ENCODE data around the gene TRAPPC11.
A peak's percentile ranks its signal among the peaks of the same experiment; 100 is the strongest.

The TRAPPC11 gene

DNA sequence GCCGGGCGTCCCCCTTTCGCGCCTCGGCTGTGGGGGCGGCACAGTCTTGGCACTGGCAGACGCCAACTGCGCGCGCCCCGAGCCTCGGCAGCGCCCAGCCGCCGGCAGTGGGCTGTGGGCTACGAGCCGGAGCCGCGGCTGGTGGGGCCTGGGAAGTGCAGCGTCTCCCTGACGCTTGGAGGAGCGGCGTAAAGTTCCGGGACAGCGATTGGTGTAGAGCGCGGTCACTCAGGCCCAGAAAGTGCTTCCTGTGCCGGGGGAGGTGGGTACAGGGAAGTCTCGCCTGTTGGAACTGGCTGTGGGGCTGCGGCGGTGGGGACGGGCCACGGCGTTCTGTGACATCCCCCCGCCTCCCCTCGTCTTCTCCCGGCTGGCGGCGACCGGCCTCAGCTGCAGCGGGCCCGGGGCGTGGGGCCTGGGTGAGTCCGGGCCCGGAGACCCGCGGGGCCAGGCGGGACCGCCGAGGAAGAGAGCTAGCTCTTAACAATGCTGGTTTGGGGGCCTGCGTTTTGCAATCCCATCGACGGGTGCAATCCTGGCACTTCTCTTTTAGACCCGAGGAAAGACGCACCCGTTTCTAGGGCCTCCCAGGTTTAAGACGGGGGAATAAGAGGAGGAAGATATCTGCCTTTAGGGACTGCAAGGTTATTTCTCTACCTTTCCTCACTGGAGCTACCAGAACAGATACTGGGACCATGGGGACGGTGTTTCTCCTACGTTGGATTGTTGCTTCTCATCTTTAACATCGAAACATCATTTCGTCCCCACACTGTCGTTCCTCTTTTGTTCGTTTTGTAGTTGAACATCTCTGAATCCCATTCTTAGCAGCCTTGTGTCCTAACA is at the start of gene TRAPPC11, which contains the start of gene RWDD4:
TRAPPC11 (plus strand) TSS at position 265 of the 843 bp plus-strand sequence. CDS start 4,575 bp downstream, outside the sequence.
RWDD4 (minus strand) TSS at position 157 of the 843 bp plus-strand sequence. CDS start 233 bp downstream, outside the sequence.
- Histone ChIP-seq H3K36me3 (ENCODE audit: low read depth) (peaks cover 23% of the 10 kb centered on the region), H3K9me3 (ENCODE audit: severe bottlenecking) (no peaks in the 10 kb centered on the region), H3K27me3 (ENCODE audit: insufficient read depth, poor library complexity, severe bottlenecking) (no peaks in the 10 kb centered on the region), H3K27ac (ENCODE audit: poor library complexity, severe bottlenecking) (peak within 1 kb of the TSS; percentile 43), H3K4me3 (ENCODE audit: severe bottlenecking) (peak within 1 kb of the TSS; percentile 88), H3K4me1 (ENCODE audit: insufficient read depth, poor library complexity, severe bottlenecking) (peaks cover 13% of the 10 kb centered on the region)
- DNase-seq (ENCODE audit: low spot score) (peak; percentile 96), ATAC-seq (ENCODE audit: low read depth) (peak; percentile 100)
- TF ChIP-seq, protein P1, sequence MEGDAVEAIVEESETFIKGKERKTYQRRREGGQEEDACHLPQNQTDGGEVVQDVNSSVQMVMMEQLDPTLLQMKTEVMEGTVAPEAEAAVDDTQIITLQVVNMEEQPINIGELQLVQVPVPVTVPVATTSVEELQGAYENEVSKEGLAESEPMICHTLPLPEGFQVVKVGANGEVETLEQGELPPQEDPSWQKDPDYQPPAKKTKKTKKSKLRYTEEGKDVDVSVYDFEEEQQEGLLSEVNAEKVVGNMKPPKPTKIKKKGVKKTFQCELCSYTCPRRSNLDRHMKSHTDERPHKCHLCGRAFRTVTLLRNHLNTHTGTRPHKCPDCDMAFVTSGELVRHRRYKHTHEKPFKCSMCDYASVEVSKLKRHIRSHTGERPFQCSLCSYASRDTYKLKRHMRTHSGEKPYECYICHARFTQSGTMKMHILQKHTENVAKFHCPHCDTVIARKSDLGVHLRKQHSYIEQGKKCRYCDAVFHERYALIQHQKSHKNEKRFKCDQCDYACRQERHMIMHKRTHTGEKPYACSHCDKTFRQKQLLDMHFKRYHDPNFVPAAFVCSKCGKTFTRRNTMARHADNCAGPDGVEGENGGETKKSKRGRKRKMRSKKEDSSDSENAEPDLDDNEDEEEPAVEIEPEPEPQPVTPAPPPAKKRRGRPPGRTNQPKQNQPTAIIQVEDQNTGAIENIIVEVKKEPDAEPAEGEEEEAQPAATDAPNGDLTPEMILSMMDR (IDR thresholded peaks at IDR 0.05; ENCODE audit: poor library complexity, severe bottlenecking): no peak

DNA sequence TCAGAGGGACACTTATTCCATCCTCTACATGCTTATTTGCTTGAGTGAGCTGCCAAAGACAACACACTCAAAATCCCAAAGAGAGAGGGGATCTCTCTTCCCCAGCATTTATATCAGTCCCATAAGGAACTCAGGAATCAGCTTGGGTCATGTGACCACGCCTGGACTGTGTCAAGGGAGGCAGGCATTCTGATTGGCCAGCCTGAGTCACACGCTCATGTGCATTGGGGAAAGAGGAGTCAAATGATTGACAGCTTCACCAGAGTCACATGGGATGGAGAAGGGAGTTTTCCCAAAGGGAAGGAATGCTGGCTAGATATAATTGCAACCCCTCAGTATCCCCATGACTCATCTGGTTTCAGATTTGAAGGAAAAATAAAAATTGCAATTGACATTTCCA is 49.1 kb upstream of the TRAPPC11 start:
- no peaks in the 10 kb centered on the region for H3K36me3 ChIP-seq (ENCODE audit: low read depth)
- peak; percentile 29; the same call in 1 of the 3 replicates for ATAC-seq (ENCODE audit: low read depth)
- peaks cover 4% of the 10 kb centered on the region for H3K4me1 ChIP-seq (ENCODE audit: insufficient read depth, poor library complexity, severe bottlenecking)
- TF ChIP-seq, protein P1 (IDR thresholded peaks at IDR 0.05; ENCODE audit: poor library complexity, severe bottlenecking): no peak
- DNase-seq (ENCODE audit: low spot score): no peak
- H3K9me3 ChIP-seq (ENCODE audit: severe bottlenecking): no peaks in the 10 kb centered on the region
- no peaks in the 10 kb centered on the region for H3K27me3 ChIP-seq (ENCODE audit: insufficient read depth, poor library complexity, severe bottlenecking)
- no peak overlapping the region for H3K27ac ChIP-seq (ENCODE audit: poor library complexity, severe bottlenecking)
- no peak overlapping the region for H3K4me3 ChIP-seq (ENCODE audit: severe bottlenecking)

DNA sequence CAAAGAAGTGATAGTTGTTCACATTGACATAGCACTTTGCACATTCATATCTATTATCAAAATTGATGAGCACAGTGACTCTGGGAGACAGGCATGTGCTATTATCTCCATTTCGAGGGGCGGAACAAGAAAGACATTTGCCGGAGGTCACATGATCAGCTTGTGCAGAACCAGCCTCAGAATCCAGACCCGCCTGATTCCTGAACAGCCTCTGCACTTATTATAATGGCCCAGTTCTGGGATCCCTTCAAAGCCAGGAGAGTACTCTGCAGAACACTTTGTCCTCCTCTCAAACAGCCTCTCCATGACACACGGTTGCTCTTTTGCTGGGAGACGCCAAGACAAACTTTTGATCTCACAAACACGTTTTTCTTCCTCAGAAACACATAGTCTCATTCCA is 48.5 kb upstream of the TRAPPC11 start:
- no peaks in the 10 kb centered on the region for H3K36me3 ChIP-seq (ENCODE audit: low read depth)
- TF ChIP-seq, protein P1 (IDR thresholded peaks at IDR 0.05; ENCODE audit: poor library complexity, severe bottlenecking): no peak
- H3K4me3 ChIP-seq (ENCODE audit: severe bottlenecking): no peak overlapping the region
- ATAC-seq (ENCODE audit: low read depth) (no peak), DNase-seq (ENCODE audit: low spot score) (no peak)
- no peaks in the 10 kb centered on the region for H3K27me3 ChIP-seq (ENCODE audit: insufficient read depth, poor library complexity, severe bottlenecking)
- no peak overlapping the region for H3K27ac ChIP-seq (ENCODE audit: poor library complexity, severe bottlenecking)
- H3K4me1 ChIP-seq (ENCODE audit: insufficient read depth, poor library complexity, severe bottlenecking): peaks cover 4% of the 10 kb centered on the region
- H3K9me3 ChIP-seq (ENCODE audit: severe bottlenecking): no peaks in the 10 kb centered on the region

DNA sequence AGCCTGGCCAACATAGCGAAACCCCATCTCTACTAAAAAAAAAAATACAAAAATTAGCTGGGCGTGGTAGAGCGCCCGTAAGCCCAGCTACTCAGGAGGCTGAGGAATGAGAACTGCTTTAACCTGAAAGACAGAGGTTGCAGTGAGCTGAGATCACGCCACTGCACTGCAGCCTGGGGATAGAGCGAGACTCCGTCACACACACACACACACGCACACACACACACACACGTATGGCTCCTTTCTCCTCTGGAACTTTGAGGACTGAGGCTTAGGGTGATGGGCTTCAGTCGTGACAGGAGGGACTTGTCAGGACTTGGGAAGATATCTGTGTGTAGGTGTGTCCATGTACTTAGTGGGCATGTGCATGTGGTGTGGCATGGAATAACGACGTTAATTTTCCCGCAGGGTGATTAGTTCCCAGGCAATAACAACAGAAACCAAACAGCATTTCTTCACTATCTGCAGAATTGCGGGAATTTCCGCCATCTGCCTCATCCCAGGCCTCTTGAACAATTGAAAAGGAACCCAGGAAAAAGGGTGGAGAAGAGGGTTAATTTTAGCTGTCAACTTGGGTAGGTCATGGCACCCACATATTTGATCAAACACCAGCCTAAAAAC is 47.8 kb upstream of the TRAPPC11 start:
- H3K36me3 ChIP-seq (ENCODE audit: low read depth): no peaks in the 10 kb centered on the region
- H3K27ac ChIP-seq (ENCODE audit: poor library complexity, severe bottlenecking): no peak overlapping the region
- TF ChIP-seq, protein P1 (IDR thresholded peaks at IDR 0.05; ENCODE audit: poor library complexity, severe bottlenecking): no peak
- H3K4me1 ChIP-seq (ENCODE audit: insufficient read depth, poor library complexity, severe bottlenecking): peaks cover 4% of the 10 kb centered on the region
- ATAC-seq (ENCODE audit: low read depth) (no peak), DNase-seq (ENCODE audit: low spot score) (no peak)
- no peaks in the 10 kb centered on the region for H3K9me3 ChIP-seq (ENCODE audit: severe bottlenecking)
- no peaks in the 10 kb centered on the region for H3K27me3 ChIP-seq (ENCODE audit: insufficient read depth, poor library complexity, severe bottlenecking)
- no peak overlapping the region for H3K4me3 ChIP-seq (ENCODE audit: severe bottlenecking)

Measured in RWPE2 (cell line).